Activated naive CD8-positive, alpha-beta T cell treated with anti-CD3 and anti-CD28 coated beads, Interleukin-2, amount 10 ng/mL, durations not matched to agents 7 days and 5 days (primary cell): ENCODE measurements around the gene SLC25A39. TPM values are rescaled to one million over a fixed set of nuclear protein-coding genes. Genes with fewer than 3 reads are reported as not detected.
"Not testable (repeated sequence)": the region's sequence is repeated elsewhere in the genome, so short reads cannot be mapped to it uniquely, and the experiment has no call there.

Experiments used
- ATAC-seq: fragments of 150-1000 bp; cut with Tn5 transposase; one replicate; pipeline ENCODE4 v1.10.0; 2021; ENCODE audit warnings: low read depth, moderate library complexity
- POLR2A ChIA-PET: fragments of 350-600 bp; sonication (Branson Sonifier 250); formaldehyde crosslinking; loops from one replicate; lab custom pipeline; 2021; ENCODE audit warnings: antibody characterized with exemption; lab: Charles Lee
- DNase-seq: peaks from one replicate; pipeline ENCODE4 v3.0.0; 2021
- H3K27ac Mint-ChIP-seq: one replicate; pipeline ENCODE4 v1.8.0; 2022; ENCODE audit warnings: mild to moderate bottlenecking, mixed read lengths
- H3K27me3 Mint-ChIP-seq: one replicate; pipeline ENCODE4 v1.8.0; 2022; ENCODE audit warnings: mild to moderate bottlenecking, moderate library complexity, mixed read lengths
- H3K36me3 Mint-ChIP-seq: one replicate; pipeline ENCODE4 v1.8.0; 2021; ENCODE audit warnings: mild to moderate bottlenecking, mixed read lengths
- H3K4me1 Mint-ChIP-seq: one replicate; pipeline ENCODE4 v1.8.0; 2021; ENCODE audit warnings: mixed read lengths
- H3K4me3 Mint-ChIP-seq: one replicate; pipeline ENCODE4 v1.8.0; 2022; ENCODE audit warnings: mild to moderate bottlenecking, moderate library complexity, mixed read lengths
- H3K9me3 Mint-ChIP-seq: one replicate; pipeline ENCODE4 v1.8.0; 2021; ENCODE audit warnings: mixed read lengths
- total RNA-seq, 2 experiments: library from RNA; stranded (reverse); gene quantifications; one replicate each; pipeline ENCODE4 v1.2.3, GENCODE V29; 2021

SLC25A39 gene
- total RNA-seq, 2 experiments from 2014 or later, result 104 to 117 TPM

- peaks cover 17% of the 10 kb centered on the region for H3K4me1 Mint-ChIP-seq
- H3K27ac Mint-ChIP-seq, result no peak overlapping the region
- H3K4me3 Mint-ChIP-seq, result no peak overlapping the region
- POLR2A ChIA-PET, result interaction anchor here (0.9 to 2.0 kb wide), 4 partner anchors 12 to 147 kb away, joined by 3 to 6 read pairs (median 4); no protein-coding TSS in a partner anchor
- H3K9me3 Mint-ChIP-seq, result no peaks in the 10 kb centered on the region
- DNase-seq (peak; percentile 82), ATAC-seq (peak; percentile 79)
- H3K36me3 Mint-ChIP-seq, result peaks cover 3% of the 10 kb centered on the region
- peaks cover 8% of the 10 kb centered on the region for H3K27me3 Mint-ChIP-seq
These were observed 26.2 kb upstream of the SLC25A39 start for GRCh38 chr17:44350733-44351226.

GRCh38 chr17:44349553-44350070 lies 25.0 kb upstream of the SLC25A39 start:
- Mint-ChIP-seq H3K9me3 (no peaks in the 10 kb centered on the region), H3K4me1 (peaks cover 24% of the 10 kb centered on the region), H3K27ac (no peak overlapping the region), H3K36me3 (peaks cover 3% of the 10 kb centered on the region), H3K27me3 (peaks cover 2% of the 10 kb centered on the region), H3K4me3 (no peak overlapping the region)
- no peak for DNase-seq
- POLR2A ChIA-PET, result interaction anchor here (1.6 to 2.0 kb wide), 2 partner anchors 131 to 140 kb away, joined by 4 read pairs; no protein-coding TSS in a partner anchor
- no peak for ATAC-seq

GRCh38 chr17:44348988-44349364 lies 24.4 kb upstream of the SLC25A39 start:
- H3K27ac Mint-ChIP-seq, result no peak overlapping the region
- H3K9me3 Mint-ChIP-seq, result no peaks in the 10 kb centered on the region
- H3K4me1 Mint-ChIP-seq, result peaks cover 24% of the 10 kb centered on the region
- H3K27me3 Mint-ChIP-seq, result peaks cover 2% of the 10 kb centered on the region
- H3K36me3 Mint-ChIP-seq, result peaks cover 3% of the 10 kb centered on the region
- no peak overlapping the region for H3K4me3 Mint-ChIP-seq
- ATAC-seq (no peak), DNase-seq (no peak)
- POLR2A ChIA-PET, result no interaction called here

GRCh38 chr17:44348234-44348987 lies 23.8 kb upstream of the SLC25A39 start:
- ATAC-seq (no peak), DNase-seq (no peak)
- Mint-ChIP-seq H3K27ac (peak overlapping the region; percentile 37), H3K36me3 (peaks cover 3% of the 10 kb centered on the region), H3K4me1 (peaks cover 24% of the 10 kb centered on the region), H3K4me3 (no peak overlapping the region), H3K9me3 (no peaks in the 10 kb centered on the region), H3K27me3 (peaks cover 5% of the 10 kb centered on the region)
- POLR2A ChIA-PET, result interaction anchor here (0.5 kb wide), 1 partner anchor 175 kb away, joined by 5 read pairs; no protein-coding TSS in a partner anchor

GRCh38 chr17:44347206-44348055 lies 22.8 kb upstream of the SLC25A39 start:
- H3K36me3 Mint-ChIP-seq, H3K9me3 Mint-ChIP-seq, H3K4me3 Mint-ChIP-seq, DNase-seq, ATAC-seq, H3K27ac Mint-ChIP-seq: not testable (repeated sequence)
- POLR2A ChIA-PET, result interaction anchor here (0.5 kb wide), 1 partner anchor 174 kb away, joined by 5 read pairs; no protein-coding TSS in a partner anchor
- peaks cover 23% of the 10 kb centered on the region for H3K4me1 Mint-ChIP-seq
- peaks cover 12% of the 10 kb centered on the region for H3K27me3 Mint-ChIP-seq

- no peaks in the 10 kb centered on the region for H3K36me3 Mint-ChIP-seq
- peaks cover 23% of the 10 kb centered on the region for H3K4me1 Mint-ChIP-seq
- H3K27ac Mint-ChIP-seq, result no peak overlapping the region
- no peaks in the 10 kb centered on the region for H3K9me3 Mint-ChIP-seq
- ATAC-seq, result no peak
- POLR2A ChIA-PET, result interaction anchor here (0.8 to 1.9 kb wide), 6 partner anchors 13 to 148 kb away, joined by 3 to 15 read pairs (median 4); partner anchors contain the start of gene UBTF
- DNase-seq, result no peak
- peaks cover 16% of the 10 kb centered on the region for H3K27me3 Mint-ChIP-seq
- H3K4me3 Mint-ChIP-seq, result peak overlapping the region; percentile 93
These were observed 21.6 kb upstream of the SLC25A39 start for GRCh38 chr17:44346064-44346844.

GRCh38 chr17:44345454-44346026 lies 20.9 kb upstream of the SLC25A39 start:
- peaks cover 18% of the 10 kb centered on the region for H3K27me3 Mint-ChIP-seq
- peaks cover 23% of the 10 kb centered on the region for H3K4me1 Mint-ChIP-seq
- POLR2A ChIA-PET, result interaction anchor here (0.8 to 1.9 kb wide), 7 partner anchors 12 to 159 kb away, joined by 3 to 15 read pairs (median 4); partner anchors contain the start of genes TMUB2 and UBTF
- DNase-seq (peak; percentile 65), ATAC-seq (peak; percentile 28)
- H3K9me3 Mint-ChIP-seq, result no peaks in the 10 kb centered on the region
- H3K27ac Mint-ChIP-seq, result peak overlapping the region; percentile 79
- H3K36me3 Mint-ChIP-seq, result no peaks in the 10 kb centered on the region
- peak overlapping the region; percentile 93 for H3K4me3 Mint-ChIP-seq

- peak; percentile 99 for ATAC-seq
- Mint-ChIP-seq H3K9me3 (no peaks in the 10 kb centered on the region), H3K27me3 (peaks cover 19% of the 10 kb centered on the region), H3K27ac (peak within 1 kb of the TSS; percentile 79), H3K4me3 (peak within 1 kb of the TSS; percentile 93), H3K4me1 (peaks cover 23% of the 10 kb centered on the region), H3K36me3 (no peaks in the 10 kb centered on the region)
- DNase-seq, result peak; percentile 79
- POLR2A ChIA-PET, result interaction anchor here (0.8 to 1.9 kb wide), 7 partner anchors 9 to 159 kb away, joined by 3 to 15 read pairs (median 3); partner anchors contain the start of gene TMUB2
These were observed 20.4 kb upstream of the SLC25A39 start, which contains the start of gene GRN for GRCh38 chr17:44344939-44345453. GRN (plus strand) TSS chr17:44345302; CDS start chr17:44349165, 3,863 bp downstream.

- Mint-ChIP-seq H3K36me3 (no peaks in the 10 kb centered on the region), H3K4me3 (no peak overlapping the region), H3K4me1 (peaks cover 21% of the 10 kb centered on the region), H3K27ac (no peak overlapping the region), H3K27me3 (peaks cover 20% of the 10 kb centered on the region), H3K9me3 (no peaks in the 10 kb centered on the region)
- DNase-seq (no peak), ATAC-seq (no peak)
- POLR2A ChIA-PET, result no interaction called here
These were observed 19.0 kb upstream of the SLC25A39 start for GRCh38 chr17:44343510-44344209.

GRCh38 chr17:44340553-44340952 lies 15.9 kb upstream of the SLC25A39 start:
- ATAC-seq, H3K4me1 Mint-ChIP-seq, POLR2A ChIA-PET, H3K9me3 Mint-ChIP-seq, H3K4me3 Mint-ChIP-seq, DNase-seq, H3K27ac Mint-ChIP-seq, H3K36me3 Mint-ChIP-seq: not testable (repeated sequence)
- H3K27me3 Mint-ChIP-seq, result peaks cover 22% of the 10 kb centered on the region

- Mint-ChIP-seq H3K4me3 (no peak overlapping the region), H3K27ac (no peak overlapping the region), H3K27me3 (peaks cover 22% of the 10 kb centered on the region), H3K9me3 (no peaks in the 10 kb centered on the region), H3K36me3 (no peaks in the 10 kb centered on the region), H3K4me1 (no peaks in the 10 kb centered on the region)
- DNase-seq, result no peak
- no peak for ATAC-seq
- POLR2A ChIA-PET, result no interaction called here
These were observed 14.1 kb upstream of the SLC25A39 start for GRCh38 chr17:44338702-44339101.
